ENCODE data around the gene CERCAM. TPM values are rescaled to one million over a fixed set of nuclear protein-coding genes. Genes with fewer than 3 reads are reported as not detected.

CERCAM gene, protein sequence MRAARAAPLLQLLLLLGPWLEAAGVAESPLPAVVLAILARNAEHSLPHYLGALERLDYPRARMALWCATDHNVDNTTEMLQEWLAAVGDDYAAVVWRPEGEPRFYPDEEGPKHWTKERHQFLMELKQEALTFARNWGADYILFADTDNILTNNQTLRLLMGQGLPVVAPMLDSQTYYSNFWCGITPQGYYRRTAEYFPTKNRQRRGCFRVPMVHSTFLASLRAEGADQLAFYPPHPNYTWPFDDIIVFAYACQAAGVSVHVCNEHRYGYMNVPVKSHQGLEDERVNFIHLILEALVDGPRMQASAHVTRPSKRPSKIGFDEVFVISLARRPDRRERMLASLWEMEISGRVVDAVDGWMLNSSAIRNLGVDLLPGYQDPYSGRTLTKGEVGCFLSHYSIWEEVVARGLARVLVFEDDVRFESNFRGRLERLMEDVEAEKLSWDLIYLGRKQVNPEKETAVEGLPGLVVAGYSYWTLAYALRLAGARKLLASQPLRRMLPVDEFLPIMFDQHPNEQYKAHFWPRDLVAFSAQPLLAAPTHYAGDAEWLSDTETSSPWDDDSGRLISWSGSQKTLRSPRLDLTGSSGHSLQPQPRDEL
- polyA plus RNA-seq (2011; rRNA removed) (193 and 309 TPM in 2 replicates), polyA minus RNA-seq (2011; rRNA and poly(A)+ RNA removed) (64.1 and 103 TPM in 2 replicates)

DNA sequence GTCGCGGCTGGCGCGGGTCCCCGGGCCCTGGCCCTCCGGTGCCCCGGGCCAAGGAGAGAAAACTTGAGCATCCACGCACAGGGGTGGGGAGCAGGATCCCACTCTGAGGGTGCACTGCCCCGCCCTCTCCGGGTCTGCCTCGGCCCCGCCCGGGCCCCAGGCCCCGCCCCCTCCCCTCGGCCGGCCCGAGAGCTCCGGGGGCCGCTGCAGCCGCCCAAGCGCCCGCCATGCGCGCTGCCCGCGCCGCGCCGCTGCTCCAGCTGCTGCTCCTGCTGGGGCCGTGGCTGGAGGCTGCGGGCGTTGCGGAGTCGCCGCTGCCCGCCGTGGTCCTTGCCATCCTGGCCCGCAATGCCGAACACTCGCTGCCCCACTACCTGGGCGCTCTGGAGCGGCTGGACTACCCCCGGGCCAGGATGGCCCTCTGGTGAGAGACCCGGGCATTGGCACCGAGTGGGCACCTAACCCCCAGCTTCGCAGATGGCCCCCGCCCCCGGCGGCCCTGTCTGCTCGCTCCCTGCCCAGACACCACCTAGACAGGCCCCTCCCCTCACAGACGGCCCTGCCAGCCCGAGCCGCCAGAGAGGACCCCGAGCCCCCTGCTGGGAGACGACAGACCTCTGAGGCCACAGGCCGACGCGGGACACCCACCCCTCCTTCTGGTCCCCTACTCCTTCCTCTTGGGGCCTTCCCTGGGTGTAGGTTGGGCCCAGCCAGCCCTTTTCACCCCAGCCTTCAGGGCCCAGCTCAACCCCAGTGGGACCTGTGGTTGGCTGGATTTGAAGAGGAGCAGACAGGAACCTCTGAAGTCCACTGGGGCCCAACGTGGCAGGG lies at the start of gene CERCAM:
Gene CERCAM (plus strand): TSS at position 207 of the 831 bp plus-strand sequence. CDS start 21 bp downstream, at position 228.
- H3K4me3 ChIP-seq (ENCODE audit: low read depth, low read length) = peak within 1 kb of the TSS; percentile 60
- TF ChIP-seq, protein P1, sequence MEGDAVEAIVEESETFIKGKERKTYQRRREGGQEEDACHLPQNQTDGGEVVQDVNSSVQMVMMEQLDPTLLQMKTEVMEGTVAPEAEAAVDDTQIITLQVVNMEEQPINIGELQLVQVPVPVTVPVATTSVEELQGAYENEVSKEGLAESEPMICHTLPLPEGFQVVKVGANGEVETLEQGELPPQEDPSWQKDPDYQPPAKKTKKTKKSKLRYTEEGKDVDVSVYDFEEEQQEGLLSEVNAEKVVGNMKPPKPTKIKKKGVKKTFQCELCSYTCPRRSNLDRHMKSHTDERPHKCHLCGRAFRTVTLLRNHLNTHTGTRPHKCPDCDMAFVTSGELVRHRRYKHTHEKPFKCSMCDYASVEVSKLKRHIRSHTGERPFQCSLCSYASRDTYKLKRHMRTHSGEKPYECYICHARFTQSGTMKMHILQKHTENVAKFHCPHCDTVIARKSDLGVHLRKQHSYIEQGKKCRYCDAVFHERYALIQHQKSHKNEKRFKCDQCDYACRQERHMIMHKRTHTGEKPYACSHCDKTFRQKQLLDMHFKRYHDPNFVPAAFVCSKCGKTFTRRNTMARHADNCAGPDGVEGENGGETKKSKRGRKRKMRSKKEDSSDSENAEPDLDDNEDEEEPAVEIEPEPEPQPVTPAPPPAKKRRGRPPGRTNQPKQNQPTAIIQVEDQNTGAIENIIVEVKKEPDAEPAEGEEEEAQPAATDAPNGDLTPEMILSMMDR (IDR thresholded peaks at IDR 0.05; ENCODE audit: insufficient read depth, low read depth, low read length) = peak; percentile 16; the same call in 1 of the 2 replicates
- DNase-seq (ENCODE audit: low read depth) = no peak
- ChIA-PET POLR2A (interaction anchor here (0.6 kb wide), 2 partner anchors 131 to 250 kb away, joined by 4 to 7 read pairs; no protein-coding TSS in a partner anchor), CTCF (interaction anchor here (0.6 to 4.9 kb wide), 22 partner anchors 10 to 215 kb away, joined by 3 to 50 read pairs (median 5); partner anchors contain the start of gene SPTAN1)
- peaks cover 13% of the 10 kb centered on the region for H3K36me3 ChIP-seq (ENCODE audit: control insufficient read depth, insufficient read depth, low read length)
- peaks cover 2% of the 10 kb centered on the region; the same call in 1 of the 2 replicates for H3K27me3 ChIP-seq (ENCODE audit: control insufficient read depth, insufficient read depth, low read length)

DNA sequence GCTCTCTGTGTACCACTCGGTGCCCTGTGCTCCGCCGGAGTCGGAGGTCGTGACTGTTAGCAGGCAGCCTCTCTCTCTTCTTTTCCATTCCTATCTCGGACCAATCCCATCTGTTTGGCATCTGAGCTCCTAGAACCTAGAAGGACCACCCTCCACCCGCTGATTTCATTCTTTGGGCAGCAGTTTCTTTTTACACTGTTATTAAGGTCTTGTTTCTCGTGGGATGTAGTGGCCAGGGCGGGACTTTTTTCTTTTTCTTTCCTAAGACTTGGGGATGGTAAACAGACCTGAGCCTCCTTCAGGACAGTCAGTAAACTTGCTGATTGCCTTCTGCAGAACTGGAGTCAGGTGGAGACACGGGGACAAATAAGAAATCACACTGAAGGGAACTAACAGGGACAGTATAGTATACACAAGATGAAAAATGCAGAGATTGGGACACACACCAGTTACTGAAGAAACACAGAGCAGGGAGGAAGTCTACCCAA lies 49.0 kb upstream of the CERCAM start:
- ChIA-PET POLR2A (interaction anchor here (0.6 to 1.5 kb wide), 4 partner anchors 10 to 1451 kb away, joined by 3 to 12 read pairs (median 8); no protein-coding TSS in a partner anchor), CTCF (interaction anchor here (1.1 to 3.6 kb wide), 6 partner anchors 9 to 129 kb away, joined by 3 to 22 read pairs (median 6); no protein-coding TSS in a partner anchor)
- TF ChIP-seq, protein P1 (IDR thresholded peaks at IDR 0.05; ENCODE audit: insufficient read depth, low read depth, low read length) = no peak
- Histone ChIP-seq H3K27me3 (ENCODE audit: control insufficient read depth, insufficient read depth, low read length) (no peaks in the 10 kb centered on the region), H3K36me3 (ENCODE audit: control insufficient read depth, insufficient read depth, low read length) (peaks cover 6% of the 10 kb centered on the region), H3K4me3 (ENCODE audit: low read depth, low read length) (peak overlapping the region; percentile 81)
- DNase-seq (ENCODE audit: low read depth) = no peak

DNA sequence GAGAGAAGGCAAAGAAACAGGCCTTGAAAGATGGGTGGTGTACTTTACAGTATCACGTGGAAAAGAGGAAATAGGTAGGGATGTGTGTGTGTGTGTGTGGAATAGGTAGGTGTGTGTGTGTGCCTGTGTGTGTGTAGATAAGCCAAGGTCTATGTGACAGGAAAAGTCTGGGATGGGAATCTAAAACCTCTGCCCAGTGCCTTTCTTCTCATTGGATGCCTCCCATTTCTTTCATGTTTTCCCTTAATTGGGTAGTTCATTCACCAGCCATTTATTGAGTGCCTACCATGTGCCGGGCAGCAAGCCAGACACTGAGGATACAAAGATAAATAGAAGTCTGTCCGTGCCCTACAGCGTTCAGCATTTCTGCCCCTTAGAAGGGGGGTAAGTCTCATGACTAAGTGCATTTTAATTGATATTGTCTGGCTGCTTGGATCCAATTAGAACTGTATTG lies 48.4 kb upstream of the CERCAM start:
- TF ChIP-seq, protein P1 (IDR thresholded peaks at IDR 0.05; ENCODE audit: insufficient read depth, low read depth, low read length) = no peak
- ChIA-PET POLR2A (interaction anchor here (0.6 kb wide), 1 partner anchor 33 kb away, joined by 3 read pairs; no protein-coding TSS in a partner anchor), CTCF (interaction anchor here (1.2 to 3.6 kb wide), 4 partner anchors 10 to 77 kb away, joined by 3 to 22 read pairs (median 6); no protein-coding TSS in a partner anchor)
- no peaks in the 10 kb centered on the region for H3K27me3 ChIP-seq (ENCODE audit: control insufficient read depth, insufficient read depth, low read length)
- H3K4me3 ChIP-seq (ENCODE audit: low read depth, low read length) = peak overlapping the region; percentile 81
- peaks cover 6% of the 10 kb centered on the region for H3K36me3 ChIP-seq (ENCODE audit: control insufficient read depth, insufficient read depth, low read length)
- no peak for DNase-seq (ENCODE audit: low read depth)

DNA sequence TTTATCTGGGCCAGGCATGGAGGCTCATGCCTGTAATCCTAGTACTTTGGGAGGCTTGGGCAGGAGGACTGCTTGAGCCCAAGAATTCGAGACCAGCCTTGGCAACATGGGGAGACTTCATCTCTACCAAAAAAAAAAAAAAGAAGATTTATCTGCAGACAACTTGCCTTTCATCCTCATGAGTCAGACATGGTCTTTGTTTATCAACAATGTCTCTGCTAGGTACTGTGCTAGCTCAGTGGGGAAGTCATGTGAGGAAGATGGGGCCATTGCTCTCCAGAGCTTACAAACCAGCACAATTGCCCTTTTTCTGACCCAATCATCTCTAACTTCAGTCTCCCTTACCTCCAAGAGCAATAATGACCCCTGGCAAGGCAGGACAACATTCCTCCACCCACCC lies 47.9 kb upstream of the CERCAM start:
- no peak for DNase-seq (ENCODE audit: low read depth)
- H3K36me3 ChIP-seq (ENCODE audit: control insufficient read depth, insufficient read depth, low read length) = peaks cover 6% of the 10 kb centered on the region
- CTCF ChIA-PET = interaction anchor here (1.2 to 3.6 kb wide), 2 partner anchors 10 to 29 kb away, joined by 3 to 22 read pairs; no protein-coding TSS in a partner anchor
- no peak overlapping the region for H3K4me3 ChIP-seq (ENCODE audit: low read depth, low read length)
- no peaks in the 10 kb centered on the region for H3K27me3 ChIP-seq (ENCODE audit: control insufficient read depth, insufficient read depth, low read length)
- TF ChIP-seq, protein P1 (IDR thresholded peaks at IDR 0.05; ENCODE audit: insufficient read depth, low read depth, low read length) = no peak
- POLR2A ChIA-PET = no interaction called here

Data from BJ (cell line).